Activated T-helper 2 cell treated with anti-CD3 and anti-CD28 coated beads, Interferon-gamma antibody, Interleukin-2, Interleukin-4, amounts not matched to agents 10 μg/mL and 5 μg/mL and 100 μg/mL, durations not matched to agents 14 hours and 24 hours and 36 hours (primary cell): ENCODE data around the gene ANKRD53. TPM values are rescaled to one million over a fixed set of nuclear protein-coding genes. Genes with fewer than 3 reads are reported as not detected.

ENCODE experiments used
- DNase-seq: peaks from one replicate; pipeline ENCODE4 v3.0.0; 2021; ENCODE audit warnings: low spot score
- H3K27ac Mint-ChIP-seq: one replicate; pipeline ENCODE4 v1.8.0; 2021; ENCODE audit warnings: mixed read lengths
- H3K27me3 Mint-ChIP-seq: one replicate; pipeline ENCODE4 v1.8.0; 2021; ENCODE audit warnings: low read depth, mixed read lengths
- H3K36me3 Mint-ChIP-seq: one replicate; pipeline ENCODE4 v1.8.0; 2021; ENCODE audit warnings: low read depth, mixed read lengths
- H3K4me1 Mint-ChIP-seq: one replicate; pipeline ENCODE4 v1.8.0; 2021; ENCODE audit warnings: low read depth, mixed read lengths
- H3K4me3 Mint-ChIP-seq: one replicate; pipeline ENCODE4 v1.8.0; 2021; ENCODE audit warnings: low read depth, mild to moderate bottlenecking, moderate library complexity, mixed read lengths
- H3K9me3 Mint-ChIP-seq: one replicate; pipeline ENCODE4 v1.8.0; 2021; ENCODE audit warnings: mixed read lengths
- intact Hi-C: fragments of 100-400 bp; cut with micrococcal nuclease; formaldehyde crosslinking; loops from one replicate; pipeline ENCODE4 v1.15.1; 2023
- total RNA-seq: library from RNA; stranded (reverse); gene quantifications from 2 replicates; pipeline ENCODE4 v1.2.3, GENCODE V29; 2022

ANKRD53 gene
- total RNA-seq, 1 donor from 2014 or later, result not detected

DNA sequence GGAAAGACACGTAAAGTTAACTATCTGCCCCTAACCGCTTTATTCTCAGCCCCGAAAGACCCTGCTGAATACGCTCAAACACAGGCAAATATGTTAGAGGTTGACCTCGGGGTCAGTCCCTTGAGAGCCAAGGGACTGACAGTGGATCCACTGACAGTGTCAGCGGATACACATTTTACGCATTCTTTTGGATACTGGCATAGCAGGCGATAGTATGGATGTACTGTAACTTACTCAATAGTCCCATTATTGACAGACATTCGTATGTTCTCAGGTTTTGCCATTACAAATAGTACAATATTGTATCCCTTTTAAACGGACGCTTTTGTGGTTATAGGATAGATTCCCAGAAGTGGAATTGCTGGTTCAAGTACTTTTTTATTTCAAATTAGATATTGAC is 29.3 kb upstream of the ANKRD53 start:
- H3K27me3 Mint-ChIP-seq, result peaks cover 30% of the 10 kb centered on the region
- H3K36me3 Mint-ChIP-seq, result no peaks in the 10 kb centered on the region
- H3K4me1 Mint-ChIP-seq, result peaks cover 15% of the 10 kb centered on the region
- no peak overlapping the region for H3K4me3 Mint-ChIP-seq
- intact Hi-C loops, result loop anchor here (2.0 to 10.0 kb wide), 2 partner anchors 78 to 294 kb away; no protein-coding TSS in a partner anchor
- H3K27ac Mint-ChIP-seq, result no peak overlapping the region
- no peak for DNase-seq
- no peaks in the 10 kb centered on the region for H3K9me3 Mint-ChIP-seq

DNA sequence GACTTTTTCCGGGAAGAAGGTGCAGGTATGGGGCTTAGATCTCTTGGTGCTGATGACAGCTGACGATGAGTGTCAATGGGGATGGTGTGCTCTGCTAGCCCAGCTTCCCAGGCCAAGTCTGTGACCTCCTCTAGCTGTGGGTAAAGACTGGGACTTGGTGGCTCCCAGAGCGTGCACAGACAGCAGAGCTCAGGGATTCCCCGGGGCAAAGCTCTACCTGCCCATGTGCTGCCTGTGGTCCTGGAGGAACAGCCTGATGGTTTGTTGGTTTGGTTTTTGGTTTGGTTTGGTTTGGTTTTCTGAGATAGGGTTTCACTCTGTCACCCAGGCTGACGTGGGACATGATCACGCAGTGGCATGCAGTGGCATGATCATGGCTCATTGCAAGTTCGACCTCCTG is 23.5 kb upstream of the ANKRD53 start:
- Mint-ChIP-seq H3K36me3 (no peaks in the 10 kb centered on the region), H3K4me3 (no peak overlapping the region), H3K27me3 (peaks cover 40% of the 10 kb centered on the region), H3K4me1 (no peaks in the 10 kb centered on the region), H3K9me3 (no peaks in the 10 kb centered on the region), H3K27ac (no peak overlapping the region)
- peak; percentile 2 for DNase-seq
- intact Hi-C loops, result no loop called here

DNA sequence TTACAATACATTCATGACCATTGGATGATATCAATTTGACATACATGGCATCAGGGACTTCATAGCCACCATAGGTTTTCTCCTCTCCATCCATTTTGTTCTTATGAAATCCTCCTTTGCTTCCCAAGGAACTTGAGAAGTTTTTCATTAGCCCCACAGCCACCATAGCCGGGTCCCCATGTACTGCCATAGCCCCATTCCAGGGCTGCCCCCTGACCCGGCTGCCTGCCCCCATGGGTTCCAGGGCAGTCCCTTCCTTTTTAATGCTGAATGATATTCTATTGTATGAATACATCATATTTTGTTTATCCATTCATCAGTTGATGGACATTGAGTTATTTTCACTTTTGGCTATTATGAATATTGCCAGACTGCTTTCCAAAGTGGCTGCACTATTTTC is 22.3 kb upstream of the ANKRD53 start:
- DNase-seq, result no peak
- no peaks in the 10 kb centered on the region for H3K4me1 Mint-ChIP-seq
- no peaks in the 10 kb centered on the region for H3K9me3 Mint-ChIP-seq
- H3K36me3 Mint-ChIP-seq, result no peaks in the 10 kb centered on the region
- H3K27ac Mint-ChIP-seq, result no peak overlapping the region
- intact Hi-C loops, result no loop called here
- peaks cover 39% of the 10 kb centered on the region for H3K27me3 Mint-ChIP-seq
- no peak overlapping the region for H3K4me3 Mint-ChIP-seq

DNA sequence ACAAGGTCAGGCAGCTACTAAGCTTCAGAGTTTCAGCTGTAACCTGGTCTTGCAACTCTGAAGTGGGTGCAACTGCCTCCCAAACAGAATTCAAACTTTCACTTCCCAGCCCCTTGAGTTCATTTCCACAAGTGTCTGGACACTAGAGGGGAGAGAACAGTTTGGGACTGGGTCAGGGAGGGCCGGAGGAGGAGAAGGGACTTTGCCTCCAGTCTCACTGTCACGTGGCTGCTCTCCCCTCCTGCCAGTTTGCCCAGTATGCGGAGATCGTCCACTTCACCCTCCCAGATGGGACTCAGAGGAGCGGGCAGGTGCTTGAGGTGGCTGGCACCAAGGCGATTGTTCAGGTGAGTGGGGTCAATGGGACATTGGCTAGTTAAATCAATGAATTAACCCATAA is 20.6 kb upstream of the ANKRD53 start:
- Mint-ChIP-seq H3K4me1 (no peaks in the 10 kb centered on the region), H3K9me3 (no peaks in the 10 kb centered on the region), H3K36me3 (no peaks in the 10 kb centered on the region), H3K4me3 (no peak overlapping the region), H3K27ac (no peak overlapping the region), H3K27me3 (peaks cover 30% of the 10 kb centered on the region)
- DNase-seq, result no peak
- intact Hi-C loops, result no loop called here

DNA sequence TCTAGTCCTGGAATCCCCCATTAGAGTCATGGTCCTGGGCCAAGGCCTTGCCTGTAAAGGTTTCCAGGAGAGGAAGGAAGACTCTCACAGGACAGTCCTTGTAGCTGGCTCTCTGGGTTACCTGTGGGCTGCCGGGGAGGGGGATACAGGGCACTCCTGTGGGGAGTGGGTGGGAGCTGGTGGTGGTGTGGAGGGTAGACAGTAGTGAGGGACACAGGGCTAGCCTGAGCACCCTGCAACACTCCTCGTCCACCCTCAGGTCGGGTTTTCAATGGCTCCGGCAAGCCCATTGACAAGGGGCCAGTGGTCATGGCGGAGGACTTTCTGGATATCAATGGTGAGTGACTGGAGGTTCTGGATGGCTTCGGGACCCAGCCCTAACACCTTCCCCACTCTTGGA is 19.7 kb upstream of the ANKRD53 start:
- Mint-ChIP-seq H3K4me1 (no peaks in the 10 kb centered on the region), H3K36me3 (no peaks in the 10 kb centered on the region), H3K9me3 (no peaks in the 10 kb centered on the region), H3K27me3 (peaks cover 34% of the 10 kb centered on the region), H3K27ac (no peak overlapping the region), H3K4me3 (no peak overlapping the region)
- intact Hi-C loops, result no loop called here
- DNase-seq, result peak; percentile 4

DNA sequence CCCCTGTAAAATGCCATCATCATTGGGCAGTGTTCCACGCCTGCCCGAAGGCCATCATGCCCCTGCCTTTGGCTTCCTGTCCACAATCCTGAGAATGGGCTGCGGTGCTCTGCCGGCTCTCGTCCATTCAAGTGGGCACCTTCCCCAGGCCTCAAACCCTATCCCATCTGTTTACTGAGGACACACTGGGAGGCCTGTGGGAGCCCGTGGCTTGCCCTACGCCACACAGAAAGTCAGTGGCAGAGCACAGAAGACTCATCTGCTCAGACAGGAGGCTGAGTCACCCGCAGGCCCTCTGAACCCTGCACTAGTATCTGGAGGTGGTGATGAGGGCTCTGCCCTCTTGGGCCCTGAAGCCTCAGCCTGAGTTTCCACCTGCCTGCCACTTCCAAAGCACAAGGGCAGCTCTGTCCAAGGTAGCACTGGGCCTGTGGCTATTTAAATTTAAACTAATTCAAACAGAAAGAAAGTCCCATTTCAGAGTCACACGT is 19.1 kb upstream of the ANKRD53 start:
- H3K27ac Mint-ChIP-seq, result no peak overlapping the region

DNA sequence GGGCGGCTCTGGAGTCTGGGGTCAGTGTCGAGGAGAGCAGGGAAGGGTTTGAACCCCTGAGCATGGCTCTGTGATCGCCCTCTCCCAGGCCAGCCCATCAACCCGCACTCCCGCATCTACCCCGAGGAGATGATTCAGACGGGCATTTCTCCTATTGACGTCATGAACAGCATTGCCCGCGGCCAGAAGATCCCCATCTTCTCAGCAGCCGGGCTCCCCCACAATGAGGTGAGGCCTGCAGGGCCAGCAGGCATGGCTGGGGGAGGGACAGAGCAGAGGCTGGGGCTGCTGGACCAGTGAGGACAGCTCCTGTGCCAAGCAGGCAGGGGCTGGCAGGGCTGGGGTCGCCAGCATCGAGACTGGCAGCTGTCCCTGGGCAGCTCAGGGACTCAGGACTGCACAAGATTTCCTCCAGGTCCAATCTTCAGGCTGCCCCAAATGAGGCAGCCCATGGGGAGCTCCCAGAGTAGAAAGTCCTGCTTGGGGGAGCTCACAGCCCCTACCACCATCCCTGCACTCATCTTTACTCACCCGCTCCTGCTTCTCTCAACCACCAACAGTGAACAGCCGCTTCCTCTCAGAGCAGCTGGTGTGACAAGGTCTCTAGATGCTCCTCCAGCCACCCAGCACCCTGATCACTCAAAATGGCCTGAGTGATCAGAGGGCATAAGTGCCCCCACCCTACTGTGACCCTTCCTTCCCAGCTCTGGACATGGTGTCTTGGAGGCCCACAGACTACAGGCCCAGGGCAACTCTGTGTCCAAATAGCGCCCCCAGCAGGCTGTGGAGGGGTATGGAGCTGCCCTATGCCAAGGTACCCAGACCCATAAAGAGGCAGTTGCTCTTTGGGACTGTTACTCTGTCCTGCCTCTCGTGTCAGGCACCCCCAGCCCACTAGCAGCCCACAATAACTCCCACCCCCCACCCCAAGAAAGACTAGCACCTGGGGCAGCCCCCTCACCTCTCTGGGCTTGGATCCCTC is 18.3 kb upstream of the ANKRD53 start:
- peaks cover 31% of the 10 kb centered on the region for H3K27me3 Mint-ChIP-seq
- no peak overlapping the region for H3K4me3 Mint-ChIP-seq
- H3K4me1 Mint-ChIP-seq, result peaks cover 3% of the 10 kb centered on the region
- no peaks in the 10 kb centered on the region for H3K9me3 Mint-ChIP-seq
- no peaks in the 10 kb centered on the region for H3K36me3 Mint-ChIP-seq
- no peak overlapping the region for H3K27ac Mint-ChIP-seq
- DNase-seq, result peak; percentile 7
- intact Hi-C loops, result no loop called here

More for the DNA sequence above, 19.1 kb upstream of the ANKRD53 start:
- H3K4me1 Mint-ChIP-seq, result no peaks in the 10 kb centered on the region
- no peak overlapping the region for H3K4me3 Mint-ChIP-seq
- peaks cover 36% of the 10 kb centered on the region for H3K27me3 Mint-ChIP-seq
- no peaks in the 10 kb centered on the region for H3K36me3 Mint-ChIP-seq
- H3K9me3 Mint-ChIP-seq, result no peaks in the 10 kb centered on the region
- peak; percentile 3 for DNase-seq
- intact Hi-C loops, result no loop called here

DNA sequence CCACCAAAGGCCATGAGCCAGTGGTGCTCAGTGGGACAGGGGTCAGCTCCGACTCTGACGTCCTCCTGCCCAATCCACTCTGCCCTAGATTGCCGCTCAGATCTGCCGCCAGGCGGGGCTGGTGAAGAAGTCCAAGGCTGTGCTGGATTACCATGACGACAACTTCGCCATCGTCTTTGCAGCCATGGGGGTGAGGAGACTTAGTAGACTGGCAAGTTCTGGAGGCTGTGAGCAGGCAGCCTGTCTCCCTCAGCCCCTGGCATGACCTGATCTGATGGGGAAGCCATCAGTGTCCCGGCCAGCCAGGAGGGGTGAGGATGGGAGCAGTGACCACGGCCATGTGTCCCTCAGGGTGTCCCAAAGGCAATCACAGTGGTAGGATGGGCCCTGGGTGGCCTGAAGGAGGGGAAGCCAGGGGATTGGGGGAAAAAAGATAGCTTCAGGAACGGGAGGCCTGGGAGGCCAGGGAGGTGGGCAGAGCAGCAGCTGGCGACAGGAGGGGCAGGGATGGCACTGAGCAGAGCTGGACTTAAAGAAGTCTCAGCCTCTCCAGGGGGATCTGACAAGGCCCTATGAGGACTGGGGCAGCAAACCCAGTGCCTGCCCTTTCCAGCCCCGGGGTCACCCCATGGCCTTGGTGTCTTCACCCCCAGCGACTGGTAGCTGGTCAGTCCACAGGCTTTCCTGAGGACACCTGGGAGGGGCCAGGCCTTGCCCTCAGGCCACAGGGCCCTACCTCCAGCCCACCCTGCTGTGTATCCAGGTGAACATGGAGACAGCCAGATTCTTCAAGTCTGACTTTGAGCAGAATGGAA is 17.4 kb upstream of the ANKRD53 start:
- Mint-ChIP-seq H3K4me3 (no peak overlapping the region), H3K4me1 (peaks cover 3% of the 10 kb centered on the region), H3K27me3 (peaks cover 24% of the 10 kb centered on the region), H3K36me3 (no peaks in the 10 kb centered on the region), H3K27ac (no peak overlapping the region), H3K9me3 (no peaks in the 10 kb centered on the region)
- peak; percentile 7 for DNase-seq
- intact Hi-C loops, result no loop called here

DNA sequence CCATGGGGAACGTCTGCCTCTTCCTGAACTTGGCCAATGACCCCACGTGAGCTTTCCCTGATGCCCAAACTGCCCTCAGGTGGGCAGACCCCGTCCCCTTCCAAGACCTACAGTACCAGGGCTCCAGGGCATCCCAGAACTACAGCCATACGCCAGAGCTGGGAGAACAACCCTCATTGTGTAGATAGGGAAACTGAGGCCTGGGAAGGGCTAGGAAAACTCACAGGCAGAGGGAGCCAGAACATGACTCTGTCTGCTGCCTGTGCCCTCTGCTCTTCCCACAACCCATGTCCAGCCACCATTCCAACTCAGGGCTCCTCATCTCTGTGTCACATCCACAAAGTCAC is 16.8 kb upstream of the ANKRD53 start:
- H3K36me3 Mint-ChIP-seq, result no peaks in the 10 kb centered on the region
- peaks cover 22% of the 10 kb centered on the region for H3K27me3 Mint-ChIP-seq
- no peaks in the 10 kb centered on the region for H3K9me3 Mint-ChIP-seq
- peaks cover 3% of the 10 kb centered on the region for H3K4me1 Mint-ChIP-seq
- DNase-seq, result peak; percentile 2
- no peak overlapping the region for H3K4me3 Mint-ChIP-seq
- H3K27ac Mint-ChIP-seq, result no peak overlapping the region
- intact Hi-C loops, result no loop called here

DNA sequence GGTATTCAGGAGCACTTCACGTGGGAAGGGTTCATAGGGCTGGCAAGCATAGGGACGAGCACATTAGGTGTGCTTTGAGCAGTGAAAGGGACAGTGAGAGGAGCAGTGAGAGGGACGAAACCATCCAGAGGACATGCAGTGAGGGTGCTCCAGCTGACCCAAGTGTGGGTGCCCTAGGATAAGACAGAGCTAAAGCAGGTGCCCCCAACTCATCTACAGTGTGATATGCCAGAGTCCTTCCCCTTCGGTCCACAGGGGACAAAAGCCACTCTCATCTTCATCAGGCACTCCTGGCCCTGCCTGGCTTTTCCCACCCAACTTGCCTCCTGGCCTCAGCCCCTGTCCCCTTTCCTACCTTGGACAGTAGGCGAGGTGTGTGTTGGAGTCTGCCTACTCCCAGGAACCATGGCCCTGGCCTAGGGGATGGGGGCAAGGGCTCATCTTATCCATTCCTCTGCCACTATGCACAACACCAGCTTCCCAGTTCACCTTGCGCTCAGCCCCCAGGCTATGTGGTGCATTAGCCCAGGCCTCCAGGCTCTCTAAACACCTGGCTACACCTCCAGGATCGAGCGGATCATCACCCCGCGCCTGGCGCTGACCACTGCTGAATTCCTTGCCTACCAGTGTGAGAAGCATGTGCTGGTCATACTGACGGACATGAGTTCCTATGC is 16.1 kb upstream of the ANKRD53 start:
- peak; percentile 7 for DNase-seq
- no peak overlapping the region for H3K27ac Mint-ChIP-seq

DNA sequence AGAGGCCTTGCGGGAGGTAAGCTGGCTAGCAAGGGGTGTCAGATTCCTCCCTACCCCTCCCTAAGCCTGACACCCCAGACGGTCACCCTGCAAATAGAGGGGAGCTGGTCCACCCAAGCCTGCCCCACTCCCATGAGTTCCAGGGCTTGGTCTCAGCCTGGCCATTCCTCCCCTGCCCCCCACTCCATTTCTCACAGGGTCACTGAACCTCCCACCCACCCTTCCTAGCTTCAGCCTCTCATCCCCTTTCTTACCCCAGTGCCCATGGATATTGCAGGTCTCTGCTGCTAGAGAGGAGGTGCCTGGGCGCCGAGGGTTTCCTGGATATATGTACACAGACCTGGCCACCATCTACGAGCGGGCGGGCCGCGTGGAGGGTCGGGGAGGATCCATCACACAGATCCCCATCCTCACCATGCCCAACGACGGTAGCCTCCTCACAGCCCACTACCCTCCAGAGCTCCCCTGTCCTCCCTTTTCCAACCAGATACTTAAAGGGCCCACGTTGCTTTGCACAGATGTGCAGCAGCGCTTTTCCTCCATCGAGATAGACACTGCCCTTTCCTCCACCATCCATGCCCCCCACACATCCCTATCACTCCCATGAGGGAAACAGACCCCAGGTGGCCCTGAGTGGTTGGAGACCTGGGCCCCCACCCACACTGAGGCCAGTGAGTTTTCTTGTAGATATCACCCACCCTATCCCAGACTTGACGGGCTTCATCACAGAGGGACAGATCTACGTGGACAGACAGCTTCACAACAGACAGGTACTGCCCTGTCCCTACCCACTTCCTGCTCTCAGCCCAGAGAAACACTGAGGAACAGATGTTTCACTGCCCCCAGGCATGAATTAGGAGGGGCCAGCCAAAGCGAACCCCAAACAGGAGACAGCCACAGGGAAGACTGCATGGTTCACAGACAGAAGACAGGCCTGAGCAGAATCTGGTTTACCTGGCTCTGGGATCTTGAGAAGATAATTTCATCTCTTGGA is 15.2 kb upstream of the ANKRD53 start:
- Mint-ChIP-seq H3K9me3 (no peaks in the 10 kb centered on the region), H3K27ac (no peak overlapping the region), H3K4me3 (no peak overlapping the region), H3K27me3 (peaks cover 32% of the 10 kb centered on the region), H3K36me3 (no peaks in the 10 kb centered on the region), H3K4me1 (peaks cover 3% of the 10 kb centered on the region)
- DNase-seq, result peak; percentile 5
- intact Hi-C loops, result no loop called here

More for the DNA sequence above, 16.1 kb upstream of the ANKRD53 start:
- Mint-ChIP-seq H3K9me3 (no peaks in the 10 kb centered on the region), H3K4me1 (peaks cover 3% of the 10 kb centered on the region), H3K36me3 (no peaks in the 10 kb centered on the region), H3K27me3 (peaks cover 28% of the 10 kb centered on the region), H3K4me3 (no peak overlapping the region)
- intact Hi-C loops, result no loop called here
